Stimulated activated CD8-positive, alpha-beta memory T cell treated with anti-CD3 and anti-CD28 coated beads, Interleukin-2, amount 100 ng/mL, for 1 hour (primary cell): ENCODE results near the gene CYP2E1.
"Not testable (repeated sequence)": the region's sequence is repeated elsewhere in the genome, so short reads cannot be mapped to it uniquely, and the experiment has no call there.

Experiments
- DNase-seq, 2 donors: peaks; one replicate each; pipeline ENCODE4 v3.0.0-alpha.2; 2020; ENCODE audit warnings: low read depth in 2 of 2

Gene CYP2E1

GRCh38 chr10:133569801-133570200, 42.6 kb downstream of the CYP2E1 start:
- DNase-seq: not testable (repeated sequence)

- DNase-seq: not testable (repeated sequence)
These were observed 44.9 kb downstream of the CYP2E1 start for GRCh38 chr10:133572055-133572454.

GRCh38 chr10:133573460-133573859, 46.3 kb downstream of the CYP2E1 start:
- not testable (repeated sequence) for DNase-seq

GRCh38 chr10:133577037-133577436, 49.9 kb downstream of the CYP2E1 start:
- DNase-seq: not testable (repeated sequence)
